Ovary (tissue), 9 donors: ENCODE measurements around the gene GRIK5. TPM values are rescaled to one million over a fixed set of nuclear protein-coding genes. Genes with fewer than 3 reads are reported as not detected.

Source experiments
- DNase-seq, 5 donors: peaks; one replicate each; pipeline ENCODE4 v3.0.0-alpha.2; 2019 to 2020
- H3K27ac ChIP-seq, 2 donors: fragments of 200-600 bp; one replicate each; pipeline versions ENCODE4 v1.5.1 to v1.8.0; 2019 to 2022
- H3K27me3 ChIP-seq: fragments of 200-600 bp; one replicate; pipeline ENCODE4 v1.8.0; 2022
- H3K36me3 ChIP-seq: fragments of 200-600 bp; sonication (generic); one replicate; pipeline ENCODE4 v1.5.1; 2019
- H3K4me1 ChIP-seq: one replicate; pipeline ENCODE4 v1.8.1; 2013; ENCODE audit warnings: mild to moderate bottlenecking, moderate library complexity; ENCODE audit not compliant: insufficient read depth
- H3K4me3 ChIP-seq: fragments of 200-600 bp; sonication (generic); one replicate; pipeline ENCODE4 v1.5.1; 2017
- H3K9me3 ChIP-seq, 2 donors: fragments of 200-600 bp in 1 of 2; sonication (generic) in 1 of 2; one replicate each; pipeline versions ENCODE4 v1.5.1 to v1.8.1; 2013 to 2019; ENCODE audit warnings: mild to moderate bottlenecking in 1 of 2, moderate library complexity in 1 of 2
- CTCF ChIP-seq, 3 donors: fragments of 450-650 bp in 2 of 3; fragments of 200-600 bp in 1 of 3; IDR thresholded peaks; one replicate each; pipeline versions ENCODE4 v1.5.1 to v1.8.0; 2016 to 2022; ENCODE audit warnings: antibody characterized with exemption in 3 of 3, mild to moderate bottlenecking in 1 of 3
- EP300 ChIP-seq: sonication (generic); formaldehyde crosslinking; IDR thresholded peaks from one replicate; pipeline ENCODE4 v1.6.1; 2017; ENCODE audit warnings: antibody characterized with exemption
- POLR2A ChIP-seq: fragments of 450-650 bp; IDR thresholded peaks from one replicate; pipeline ENCODE4 v1.6.1; 2017; ENCODE audit warnings: antibody characterized with exemption, mild to moderate bottlenecking, moderate library complexity
- WGBS, 3 donors: extraction: QIAGEN DNeasy Blood & Tissue Kit in 1 of 3; methylation state at CpG; one replicate each; pipeline versions ENCODE4 v1.1.5 to v1.1.7; 2013 to 2017; 5-methylcytosine and 5-hydroxymethylcytosine counted together
- intact Hi-C, 4 donors: fragments of 100-400 bp; cut with DNase I; formaldehyde crosslinking; loops; one replicate each; pipeline versions ENCODE4 v1.11.0 to v1.15.1; 2022 to 2023
- polyA plus RNA-seq, 2 donors: library from polyadenylated mRNA; stranded (reverse); fragments of 200-250 nt in 1 of 2; fragments of 350-450 nt in 1 of 2; fragmentation: Illumina TruSeq in 1 of 2; extraction: RNeasy Lipid Tissue Mini Kit (QIAGEN cat#74804) in 1 of 2; gene quantifications; one replicate each; pipeline ENCODE4 v1.2.3, GENCODE V29; 2013 to 2014
- total RNA-seq, 7 donors: library from RNA; depleted of rRNA in 2 of 7; stranded (reverse); fragments of >200 nt in 2 of 7; fragmentation: NEBNext Ultra II Directional in 3 of 7; extraction: Animal tissue kit (Norgen Biotek cat#: 25700) in 3 of 7; gene quantifications; one replicate each; pipeline versions ENCODE4 v1.1.0 to v1.2.4, GENCODE V29; 2016 to 2023
- donor health status: DM: no; HTN: no; CAD: no; lungs with moderate emphysema.
- donor health status: DM: no; HTN: no; CAD: no.
- donor health status: Bipolar disorder and iron deficiency.
- donor health status: DM: yes; HTN: yes; CAD: no.
- donor health status: DM: no; HTN: no; CAD: no.
- donor health status: DM: yes; HTN: yes; CAD: no.

GRIK5 gene
- total and polyA plus RNA-seq, 9 donors: 1.7 to 16.3 (median 3.7) TPM

GRCh38 chr19:42093926-42094325 lies 23.9 kb upstream of the GRIK5 start:
- H3K4me3 ChIP-seq: no peak overlapping the region
- WGBS, 3 donors: 57 to 71% (median 61%) methylated on average over 4 of the region's 4 CpGs
- no peaks in the 10 kb centered on the region for H3K36me3 ChIP-seq
- intact Hi-C loops: no loop called here
- peaks cover under 1% of the 10 kb centered on the region for H3K4me1 ChIP-seq
- no peak for DNase-seq
- no peaks in the 10 kb centered on the region for H3K9me3 ChIP-seq
- no peak overlapping the region for H3K27ac ChIP-seq
- H3K27me3 ChIP-seq: no peaks in the 10 kb centered on the region
- TF ChIP-seq EP300 (no peak), CTCF (IDR thresholded peaks at IDR 0.05) (no peak), POLR2A (no peak)

- WGBS, 3 donors: 54 to 63% (median 55%) methylated on average over 4 of the region's 4 CpGs
- Histone ChIP-seq H3K27me3 (no peaks in the 10 kb centered on the region), H3K4me3 (no peak overlapping the region), H3K9me3 (no peaks in the 10 kb centered on the region), H3K36me3 (no peaks in the 10 kb centered on the region), H3K4me1 (peaks cover 3% of the 10 kb centered on the region), H3K27ac (no peak overlapping the region)
- intact Hi-C loops: no loop called here
- DNase-seq: no peak
- no peak for TF ChIP-seq EP300
- TF ChIP-seq CTCF (IDR thresholded peaks at IDR 0.05): no peak
- TF ChIP-seq POLR2A: no peak
Measured at GRCh38 chr19:42093505-42093904, 23.5 kb upstream of the GRIK5 start.

GRCh38 chr19:42092350-42092749 lies 22.3 kb upstream of the GRIK5 start:
- Histone ChIP-seq H3K4me3 (no peak overlapping the region), H3K4me1 (peaks cover 3% of the 10 kb centered on the region), H3K36me3 (no peaks in the 10 kb centered on the region), H3K27ac (no peak overlapping the region), H3K9me3 (no peaks in the 10 kb centered on the region), H3K27me3 (no peaks in the 10 kb centered on the region)
- DNase-seq: no peak
- intact Hi-C loops: no loop called here
- WGBS, 3 donors: 40 to 55% (median 43%) methylated on average over 5 of the region's 5 CpGs
- TF ChIP-seq CTCF (IDR thresholded peaks at IDR 0.05): no peak
- no peak for TF ChIP-seq POLR2A
- TF ChIP-seq EP300: no peak

GRCh38 chr19:42091742-42092141 lies 21.7 kb upstream of the GRIK5 start:
- Histone ChIP-seq H3K4me3 (no peak overlapping the region), H3K27me3 (no peaks in the 10 kb centered on the region), H3K4me1 (peaks cover 3% of the 10 kb centered on the region), H3K27ac (no peak overlapping the region), H3K9me3 (no peaks in the 10 kb centered on the region), H3K36me3 (no peaks in the 10 kb centered on the region)
- peak in 1 of 5 donors; percentile 40 for DNase-seq
- no peak for TF ChIP-seq EP300
- no peak for TF ChIP-seq CTCF (IDR thresholded peaks at IDR 0.05)
- no peak for TF ChIP-seq POLR2A
- intact Hi-C loops: no loop called here
- WGBS, 3 donors: 52 to 68% (median 60%) methylated on average over 10 of the region's 10 CpGs
